Breast epithelium (tissue), 4 donors: ENCODE results near the gene RECQL5. TPM values are rescaled to one million over a fixed set of nuclear protein-coding genes. Genes with fewer than 3 reads are reported as not detected.
"Not testable (repeated sequence)": the region's sequence is repeated elsewhere in the genome, so short reads cannot be mapped to it uniquely, and the experiment has no call there.

Experiments used
- DNase-seq, 2 donors: peaks; one replicate each; pipeline ENCODE4 v3.0.0-alpha.2; 2019; ENCODE audit warnings: low spot score in 2 of 2
- H3K27ac ChIP-seq, 2 donors: fragments of 200-600 bp; sonication (generic) in 1 of 2; one replicate each; pipeline ENCODE4 v1.5.1; 2016 to 2019; ENCODE audit warnings: mild to moderate bottlenecking in 1 of 2
- H3K27me3 ChIP-seq, 2 donors: fragments of 200-600 bp; sonication (generic) in 1 of 2; one replicate each; pipeline versions ENCODE4 v1.5.1 to v1.6.0; 2017 to 2019; ENCODE audit warnings: control low read depth in 1 of 2, mild to moderate bottlenecking in 1 of 2
- H3K36me3 ChIP-seq: fragments of 200-600 bp; one replicate; pipeline ENCODE4 v1.5.1; 2019
- H3K4me1 ChIP-seq, 2 donors: fragments of 200-600 bp; sonication (generic); one replicate each; pipeline ENCODE4 v1.5.1; 2016 to 2019; ENCODE audit warnings: control low read depth in 1 of 2
- H3K4me3 ChIP-seq, 3 donors: fragments of 200-600 bp; sonication (generic); 1 replicate in 2 of 3; 2 replicates in 1 of 3; pipeline ENCODE4 v1.5.1; 2016 to 2019; ENCODE audit warnings: mild to moderate bottlenecking in 3 of 3, moderate library complexity in 2 of 3
- H3K9me3 ChIP-seq, 2 donors: fragments of 200-600 bp; sonication (generic) in 1 of 2; one replicate each; pipeline ENCODE4 v1.5.1; 2016 to 2019; ENCODE audit warnings: control low read depth in 1 of 2
- CTCF ChIP-seq, 3 donors: fragments of 450-650 bp; IDR thresholded peaks; one replicate each; pipeline ENCODE4 v1.5.1; 2016 to 2017; ENCODE audit warnings: antibody characterized with exemption in 3 of 3, mild to moderate bottlenecking in 3 of 3, moderate library complexity in 3 of 3
- POLR2A ChIP-seq: fragments of 450-650 bp; IDR thresholded peaks from one replicate; pipeline ENCODE4 v1.6.1; 2016; ENCODE audit warnings: antibody characterized with exemption, mild to moderate bottlenecking, moderate library complexity
- POLR2AphosphoS5 ChIP-seq, 3 donors: sonication (generic); formaldehyde crosslinking; IDR thresholded peaks; one replicate each; pipeline ENCODE4 v1.6.1; 2017; ENCODE audit warnings: antibody characterized with exemption in 3 of 3
- intact Hi-C: fragments of 100-400 bp; cut with DNase I; formaldehyde crosslinking; loops from one replicate; pipeline ENCODE4 v1.15.1; 2023; ENCODE audit warnings: low total_unique reads
- total RNA-seq, 3 donors: library from RNA; depleted of rRNA; stranded (reverse); fragments of >200 nt; gene quantifications; one replicate each; pipeline ENCODE4 v1.1.0, GENCODE V29; 2016

RECQL5 gene
- total RNA-seq, 3 donors from 2014 or later, result 10.7 to 22.8 (median 14.1) TPM

DNA sequence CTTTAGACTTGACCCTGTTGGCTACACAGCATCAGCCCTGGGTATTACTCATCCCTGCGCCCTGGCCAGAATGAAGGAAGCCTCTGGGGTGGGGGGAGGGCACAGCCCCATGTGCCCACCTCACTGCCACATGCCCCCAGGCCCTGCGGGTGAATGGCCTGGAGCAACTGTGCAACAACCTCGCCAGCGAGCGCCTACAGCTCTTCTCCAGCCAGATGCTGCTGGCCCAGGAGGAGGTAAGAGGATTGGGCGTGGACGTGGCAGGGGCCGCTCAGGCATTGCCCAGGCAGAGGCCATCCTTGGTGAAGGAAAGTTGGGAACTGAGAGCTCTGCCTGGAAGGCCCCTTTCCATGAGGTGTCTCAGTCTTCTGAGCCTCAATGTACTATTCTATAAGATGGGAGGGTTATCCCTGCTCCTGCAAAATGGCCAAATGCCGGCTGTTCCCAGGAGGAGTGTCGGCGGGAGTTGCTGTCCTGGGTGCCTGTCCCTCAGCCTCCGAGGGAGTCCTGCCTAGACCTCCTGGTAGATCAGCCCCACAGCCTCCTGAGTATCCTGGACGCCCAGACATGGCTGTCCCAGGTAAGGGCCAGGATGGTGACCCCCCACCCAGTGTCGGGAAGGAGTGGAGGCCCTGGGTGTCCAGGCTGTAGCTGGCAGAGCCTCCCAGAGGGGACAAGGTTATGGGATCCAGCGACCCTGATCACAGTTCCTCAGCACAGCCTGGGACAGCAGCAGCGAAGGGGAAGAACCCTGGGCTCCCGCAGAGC, 70.5 kb downstream of the RECQL5 start:
- Histone ChIP-seq H3K36me3 (no peaks in the 10 kb centered on the region), H3K27me3 (no peaks in the 10 kb centered on the region), H3K9me3 (no peaks in the 10 kb centered on the region), H3K4me1 (no peaks in the 10 kb centered on the region), H3K27ac (no peak overlapping the region), H3K4me3 (no peak overlapping the region)
- intact Hi-C loops, result no loop called here
- no peak for TF ChIP-seq POLR2AphosphoS5 (IDR thresholded peaks at IDR 0.05)
- no peak for TF ChIP-seq POLR2A
- no peak for TF ChIP-seq CTCF (IDR thresholded peaks at IDR 0.05)
- DNase-seq, result no peak

- H3K36me3 ChIP-seq, result no peaks in the 10 kb centered on the region
- DNase-seq, result no peak
- TF ChIP-seq POLR2A (no peak), POLR2AphosphoS5 (IDR thresholded peaks at IDR 0.05) (no peak), CTCF (IDR thresholded peaks at IDR 0.05) (no peak)
- intact Hi-C loops, result loop anchor here (1.0 kb wide), 1 partner anchor 23 kb away; no protein-coding TSS in a partner anchor
- H3K4me3 ChIP-seq, result no peak overlapping the region
- H3K27ac ChIP-seq, result no peak overlapping the region
- H3K4me1 ChIP-seq, result no peaks in the 10 kb centered on the region
- H3K9me3 ChIP-seq, result no peaks in the 10 kb centered on the region
- no peaks in the 10 kb centered on the region for H3K27me3 ChIP-seq
These were observed 71.0 kb downstream of the RECQL5 start for GRCh38 chr17:75595920-75596313.

GRCh38 chr17:75595284-75595919, 71.6 kb downstream of the RECQL5 start:
- Histone ChIP-seq H3K27ac (no peak overlapping the region), H3K36me3 (no peaks in the 10 kb centered on the region), H3K9me3 (no peaks in the 10 kb centered on the region), H3K4me3 (no peak overlapping the region), H3K4me1 (no peaks in the 10 kb centered on the region), H3K27me3 (no peaks in the 10 kb centered on the region)
- TF ChIP-seq POLR2AphosphoS5 (IDR thresholded peaks at IDR 0.05) (no peak), CTCF (IDR thresholded peaks at IDR 0.05) (no peak), POLR2A (no peak)
- intact Hi-C loops, result loop anchor here (1.0 kb wide), 1 partner anchor 24 kb away; no protein-coding TSS in a partner anchor
- DNase-seq, result no peak

GRCh38 chr17:75594499-75595283, 72.3 kb downstream of the RECQL5 start:
- H3K36me3 ChIP-seq, result no peaks in the 10 kb centered on the region
- TF ChIP-seq CTCF (IDR thresholded peaks at IDR 0.05) (no peak), POLR2A (no peak), POLR2AphosphoS5 (IDR thresholded peaks at IDR 0.05) (no peak)
- H3K9me3 ChIP-seq, result no peaks in the 10 kb centered on the region
- DNase-seq, result no peak
- intact Hi-C loops, result loop anchor here (1.0 kb wide), 1 partner anchor 25 kb away; no protein-coding TSS in a partner anchor
- no peak overlapping the region for H3K27ac ChIP-seq
- H3K27me3 ChIP-seq, result no peaks in the 10 kb centered on the region
- no peak overlapping the region for H3K4me3 ChIP-seq
- no peaks in the 10 kb centered on the region for H3K4me1 ChIP-seq

DNA sequence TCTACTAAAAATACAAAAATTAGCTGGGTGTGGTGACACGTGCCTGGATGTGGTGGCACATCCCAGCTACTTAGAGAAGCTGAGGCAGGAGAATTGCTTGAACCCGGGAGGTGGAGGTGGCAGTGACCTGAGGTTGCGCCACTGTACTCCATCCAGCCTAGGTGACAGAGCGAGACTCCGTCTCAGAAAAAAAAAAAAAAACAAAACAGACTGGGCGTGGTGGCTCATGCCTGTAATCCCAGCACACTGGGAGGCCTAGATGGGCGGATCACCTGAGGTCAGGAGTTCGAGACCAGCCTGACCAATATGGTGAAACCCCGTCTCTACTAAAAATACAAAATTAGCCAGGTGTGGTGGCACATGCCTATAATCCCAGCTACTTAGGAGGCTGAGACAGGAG, 73.5 kb downstream of the RECQL5 start:
- H3K27ac ChIP-seq, H3K4me1 ChIP-seq, intact Hi-C loops, H3K4me3 ChIP-seq, H3K27me3 ChIP-seq, H3K9me3 ChIP-seq, DNase-seq, H3K36me3 ChIP-seq: not testable (repeated sequence)
